ENCODE data around the gene HOOK1. TPM values are rescaled to one million over a fixed set of nuclear protein-coding genes. Genes with fewer than 3 reads are reported as not detected.

The HOOK1 gene
- total RNA-seq, 1 donor from 2014 or later = 12.1 TPM

- Mint-ChIP-seq H3K9me3 (no peaks in the 10 kb centered on the region), H3K4me1 (peaks cover 7% of the 10 kb centered on the region), H3K27me3 (ENCODE audit: insufficient read depth, low read depth) (no peaks in the 10 kb centered on the region), H3K36me3 (peaks cover 14% of the 10 kb centered on the region), H3K4me3 (no peak overlapping the region), H3K27ac (no peak overlapping the region)
- peaks cover 12% of the 10 kb centered on the region for H3K36me3 ChIP-seq
- H3K4me3 ChIP-seq = no peak overlapping the region
- no peak for TF ChIP-seq EZH2 (IDR thresholded peaks at IDR 0.05)
- no peak for TF ChIP-seq EZH2phosphoT487 (IDR thresholded peaks at IDR 0.05)
- TF ChIP-seq, protein P1, sequence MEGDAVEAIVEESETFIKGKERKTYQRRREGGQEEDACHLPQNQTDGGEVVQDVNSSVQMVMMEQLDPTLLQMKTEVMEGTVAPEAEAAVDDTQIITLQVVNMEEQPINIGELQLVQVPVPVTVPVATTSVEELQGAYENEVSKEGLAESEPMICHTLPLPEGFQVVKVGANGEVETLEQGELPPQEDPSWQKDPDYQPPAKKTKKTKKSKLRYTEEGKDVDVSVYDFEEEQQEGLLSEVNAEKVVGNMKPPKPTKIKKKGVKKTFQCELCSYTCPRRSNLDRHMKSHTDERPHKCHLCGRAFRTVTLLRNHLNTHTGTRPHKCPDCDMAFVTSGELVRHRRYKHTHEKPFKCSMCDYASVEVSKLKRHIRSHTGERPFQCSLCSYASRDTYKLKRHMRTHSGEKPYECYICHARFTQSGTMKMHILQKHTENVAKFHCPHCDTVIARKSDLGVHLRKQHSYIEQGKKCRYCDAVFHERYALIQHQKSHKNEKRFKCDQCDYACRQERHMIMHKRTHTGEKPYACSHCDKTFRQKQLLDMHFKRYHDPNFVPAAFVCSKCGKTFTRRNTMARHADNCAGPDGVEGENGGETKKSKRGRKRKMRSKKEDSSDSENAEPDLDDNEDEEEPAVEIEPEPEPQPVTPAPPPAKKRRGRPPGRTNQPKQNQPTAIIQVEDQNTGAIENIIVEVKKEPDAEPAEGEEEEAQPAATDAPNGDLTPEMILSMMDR (IDR thresholded peaks at IDR 0.05) = no peak
- no peak overlapping the region for H3K27ac ChIP-seq
- H4K20me1 ChIP-seq (ENCODE audit: low read depth) = no peaks in the 10 kb centered on the region
- H3K9me3 ChIP-seq (ENCODE audit: low read depth) = no peaks in the 10 kb centered on the region
- no peaks in the 10 kb centered on the region for H3K4me1 ChIP-seq
- no peak overlapping the region for H2AFZ ChIP-seq (replicated peaks)
- no peaks in the 10 kb centered on the region for H3F3A ChIP-seq (ENCODE audit: low read depth)
- DNase-seq (ENCODE audit: low spot score) = peak; percentile 17
- no peak overlapping the region for H3K9ac ChIP-seq
- no peak overlapping the region for H3K4me2 ChIP-seq
- no peaks in the 10 kb centered on the region for H3K79me2 ChIP-seq (ENCODE audit: low read depth)
- no peaks in the 10 kb centered on the region for H3K27me3 ChIP-seq
These were observed 30.3 kb downstream of the HOOK1 start for GRCh38 chr1:59845091-59845490.

GRCh38 chr1:59846209-59846894, 31.6 kb downstream of the HOOK1 start:
- Mint-ChIP-seq H3K36me3 (peaks cover 16% of the 10 kb centered on the region), H3K9me3 (no peaks in the 10 kb centered on the region)
- no peaks in the 10 kb centered on the region for H3K9me3 ChIP-seq (ENCODE audit: low read depth)

GRCh38 chr1:59846895-59847282, 32.1 kb downstream of the HOOK1 start:
- H3K4me2 ChIP-seq = no peak overlapping the region
- no peaks in the 10 kb centered on the region for H3K9me3 Mint-ChIP-seq
- H2AFZ ChIP-seq (replicated peaks) = no peak overlapping the region
- no peak overlapping the region for H3K27ac ChIP-seq
- no peaks in the 10 kb centered on the region for H3K9me3 ChIP-seq (ENCODE audit: low read depth)
- no peaks in the 10 kb centered on the region for H3K79me2 ChIP-seq (ENCODE audit: low read depth)
- H3K9ac ChIP-seq = no peak overlapping the region
- peaks cover 16% of the 10 kb centered on the region for H3K36me3 Mint-ChIP-seq
- H4K20me1 ChIP-seq (ENCODE audit: low read depth) = no peaks in the 10 kb centered on the region
- H3F3A ChIP-seq (ENCODE audit: low read depth) = no peaks in the 10 kb centered on the region
- H3K27me3 Mint-ChIP-seq (ENCODE audit: insufficient read depth, low read depth) = no peaks in the 10 kb centered on the region
- no peak for DNase-seq (ENCODE audit: low spot score)
- peaks cover 16% of the 10 kb centered on the region for H3K36me3 ChIP-seq
- H3K27ac Mint-ChIP-seq = no peak overlapping the region
- no peak overlapping the region for H3K4me3 ChIP-seq
- TF ChIP-seq, protein P1 (IDR thresholded peaks at IDR 0.05) = no peak
- TF ChIP-seq EZH2phosphoT487 (IDR thresholded peaks at IDR 0.05) = no peak
- no peak for TF ChIP-seq EZH2 (IDR thresholded peaks at IDR 0.05)
- peaks cover 7% of the 10 kb centered on the region for H3K4me1 Mint-ChIP-seq
- no peaks in the 10 kb centered on the region for H3K4me1 ChIP-seq
- H3K27me3 ChIP-seq = no peaks in the 10 kb centered on the region
- H3K4me3 Mint-ChIP-seq = no peak overlapping the region

More at GRCh38 chr1:59846209-59846894, 31.6 kb downstream of the HOOK1 start:
- H3K27ac ChIP-seq = no peak overlapping the region
- H2AFZ ChIP-seq (replicated peaks) = no peak overlapping the region
- no peaks in the 10 kb centered on the region for H4K20me1 ChIP-seq (ENCODE audit: low read depth)
- no peaks in the 10 kb centered on the region for H3K27me3 Mint-ChIP-seq (ENCODE audit: insufficient read depth, low read depth)
- H3K4me3 Mint-ChIP-seq = no peak overlapping the region
- H3K27ac Mint-ChIP-seq = no peak overlapping the region
- H3K4me2 ChIP-seq = no peak overlapping the region
- H3K4me1 Mint-ChIP-seq = peaks cover 7% of the 10 kb centered on the region
- no peak overlapping the region for H3K9ac ChIP-seq
- H3F3A ChIP-seq (ENCODE audit: low read depth) = no peaks in the 10 kb centered on the region
- H3K27me3 ChIP-seq = no peaks in the 10 kb centered on the region
- DNase-seq (ENCODE audit: low spot score) = no peak
- TF ChIP-seq, protein P1 (IDR thresholded peaks at IDR 0.05) = no peak
- TF ChIP-seq EZH2phosphoT487 (IDR thresholded peaks at IDR 0.05) (no peak), EZH2 (IDR thresholded peaks at IDR 0.05) (no peak)
- no peaks in the 10 kb centered on the region for H3K4me1 ChIP-seq
- no peak overlapping the region for H3K4me3 ChIP-seq
- H3K36me3 ChIP-seq = peaks cover 16% of the 10 kb centered on the region
- no peaks in the 10 kb centered on the region for H3K79me2 ChIP-seq (ENCODE audit: low read depth)
